GM18517 (cell line): ENCODE measurements around the gene GNAQ.
A peak's percentile ranks its signal among the peaks of the same experiment; 100 is the strongest.

Experiments
- ATAC-seq: cut with Tn5 transposase; IDR thresholded peaks from one replicate; pipeline ENCODE4 v1.9.1; 2021; ENCODE audit warnings: mild to moderate bottlenecking, moderate library complexity; ENCODE audit not compliant: unreplicated experiment

GNAQ gene

DNA sequence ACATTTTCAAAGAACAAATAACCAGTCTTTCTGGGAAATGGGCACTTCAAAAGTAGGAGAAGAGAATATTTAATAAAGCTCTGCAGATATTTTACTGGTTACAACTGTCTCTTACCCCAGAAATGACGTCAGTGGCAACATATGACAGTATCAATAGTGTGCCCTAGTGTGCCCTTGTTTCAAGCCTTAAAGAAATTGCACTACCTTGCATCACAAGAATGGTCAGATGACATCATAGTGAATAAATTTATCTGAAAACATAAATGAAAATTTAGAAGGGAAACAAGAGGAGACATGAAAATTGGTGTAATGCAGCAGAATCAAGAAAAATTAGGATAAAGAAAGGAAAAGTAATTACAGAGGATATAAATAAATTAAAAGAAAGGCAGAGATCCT, 176.7 kb downstream of the GNAQ start:
- ATAC-seq: no peak

DNA sequence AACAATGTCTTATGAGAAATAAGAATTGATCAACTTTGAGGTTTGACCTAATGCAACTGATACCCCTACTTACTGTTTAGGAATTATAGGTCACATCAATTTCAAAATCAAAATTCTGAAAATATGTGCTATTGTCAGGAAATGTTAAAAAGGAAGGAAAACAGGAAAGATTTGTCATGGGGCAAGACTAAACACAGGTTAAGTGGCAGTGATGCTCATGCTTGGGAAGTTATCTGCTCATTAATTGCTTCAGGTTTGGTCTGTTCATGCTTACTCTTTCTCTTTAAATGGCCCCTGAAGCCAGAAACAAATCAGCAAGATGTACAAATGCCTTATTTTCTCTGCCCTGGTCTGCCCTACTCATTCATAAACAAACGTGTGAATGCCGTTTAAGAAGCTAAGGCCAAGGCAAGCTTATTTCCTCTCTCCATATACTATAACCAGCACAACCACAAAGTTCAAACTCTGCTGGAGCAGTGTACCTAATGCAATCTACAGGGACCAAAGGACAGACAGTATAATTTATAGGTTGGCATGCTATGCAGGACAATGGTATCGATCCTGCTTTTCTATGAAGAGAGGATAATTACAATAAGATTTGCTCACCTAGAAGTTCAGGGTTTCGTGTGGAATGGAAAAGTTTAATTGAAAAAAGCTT, 177.2 kb downstream of the GNAQ start:
- no peak for ATAC-seq

DNA sequence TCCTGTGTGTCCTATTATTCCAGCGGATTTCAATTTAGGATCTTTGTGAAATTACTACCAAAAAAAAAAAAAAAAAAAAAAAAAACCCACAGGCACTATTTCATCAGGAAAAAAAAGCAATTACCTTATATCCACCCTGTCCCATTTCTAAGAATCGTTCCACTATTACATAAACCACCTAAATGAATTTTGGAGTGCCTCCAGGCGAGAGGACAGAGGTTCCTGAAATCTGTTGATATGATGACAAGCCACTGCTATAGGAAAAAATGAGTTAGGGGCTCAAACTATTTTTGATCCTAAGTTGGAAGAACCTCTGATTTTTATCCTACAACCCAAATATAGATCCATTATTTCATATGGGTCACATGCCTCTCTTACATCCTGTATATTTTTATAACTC, 177.9 kb downstream of the GNAQ start:
- ATAC-seq: no peak

- no peak for ATAC-seq
Measured at GRCh38 chr9:77851882-77852595, 179.6 kb downstream of the GNAQ start.

- ATAC-seq: no peak
Measured at GRCh38 chr9:77848897-77849296, 182.7 kb downstream of the GNAQ start.

DNA sequence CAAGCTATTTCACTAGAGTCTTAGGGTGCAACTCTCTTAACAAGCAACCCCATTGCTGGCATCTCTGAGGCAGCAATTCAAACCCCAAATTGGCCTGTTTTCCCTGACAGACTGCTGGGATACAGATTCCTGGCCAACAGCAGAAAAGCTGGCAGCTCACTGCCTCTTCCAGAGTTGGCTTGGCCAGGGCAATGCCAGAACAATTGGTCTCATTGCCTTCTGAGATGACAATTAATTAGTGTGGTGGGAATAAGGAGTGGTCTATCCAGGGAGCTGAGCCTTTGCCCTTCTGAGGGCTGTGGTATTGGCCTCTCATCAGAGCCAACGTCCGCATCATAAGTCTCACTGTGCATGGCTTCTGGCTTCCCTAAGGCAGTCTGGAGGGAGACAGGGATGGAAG, 183.2 kb downstream of the GNAQ start:
- ATAC-seq: no peak

GRCh38 chr9:77847626-77848025, 184.0 kb downstream of the GNAQ start:
- no peak for ATAC-seq

DNA sequence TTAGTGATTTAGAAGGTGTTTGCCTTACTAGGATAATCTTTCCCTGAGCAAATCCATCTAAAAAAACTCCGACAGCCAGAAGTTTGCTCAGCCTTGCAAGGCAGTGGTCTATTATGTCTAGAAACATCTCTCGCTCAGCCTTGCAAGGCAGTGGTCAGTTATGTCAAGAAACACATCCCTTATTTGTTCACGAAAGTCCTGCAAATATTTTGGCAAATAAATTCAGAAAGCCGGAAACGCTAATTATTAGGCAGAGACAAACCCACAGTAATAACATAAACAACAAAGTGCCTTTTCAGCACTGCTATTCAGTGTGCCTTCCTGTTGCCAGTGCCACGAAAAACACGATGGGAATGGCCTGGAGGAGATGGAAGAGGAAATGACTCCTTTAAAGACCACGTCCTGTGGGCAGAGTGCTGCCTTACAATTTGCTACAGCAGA, 184.5 kb downstream of the GNAQ start:
- ATAC-seq: no peak

GRCh38 chr9:77844415-77844814, 187.2 kb downstream of the GNAQ start:
- no peak for ATAC-seq

- ATAC-seq: no peak
Measured at GRCh38 chr9:77843871-77844155, 187.8 kb downstream of the GNAQ start.

- ATAC-seq: no peak
Measured at GRCh38 chr9:77843076-77843870, 188.3 kb downstream of the GNAQ start.

DNA sequence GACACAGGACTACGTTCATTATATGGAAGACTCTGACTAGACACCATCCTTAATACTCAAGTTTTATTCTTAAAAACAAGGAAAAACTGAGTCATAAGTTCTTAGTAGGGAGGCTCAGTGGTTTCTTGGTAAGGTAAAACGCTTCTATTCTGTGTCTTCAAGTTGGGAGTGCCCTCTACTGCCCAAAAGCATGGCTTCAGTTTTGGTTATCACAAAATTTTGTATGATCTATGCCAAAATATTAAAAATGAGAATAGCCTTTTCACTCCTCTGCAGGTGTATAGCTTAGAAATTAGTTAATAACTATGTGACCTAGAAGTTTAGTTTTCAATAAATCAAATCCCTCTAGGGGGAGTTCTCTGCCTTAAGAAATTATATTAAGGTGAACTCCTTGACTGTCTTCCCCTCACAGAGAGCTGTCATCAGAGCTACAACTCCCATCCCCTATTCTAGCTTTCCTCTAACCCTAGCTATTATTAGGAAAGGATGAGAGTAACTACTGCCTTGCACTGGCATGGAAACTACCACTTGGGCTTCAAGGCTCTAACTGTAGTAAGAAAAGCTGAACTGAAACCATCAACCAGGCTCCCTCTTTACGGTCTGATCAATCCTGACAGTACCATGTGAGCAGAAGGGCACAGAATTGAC, 189.7 kb downstream of the GNAQ start:
- ATAC-seq: peak; percentile 77

DNA sequence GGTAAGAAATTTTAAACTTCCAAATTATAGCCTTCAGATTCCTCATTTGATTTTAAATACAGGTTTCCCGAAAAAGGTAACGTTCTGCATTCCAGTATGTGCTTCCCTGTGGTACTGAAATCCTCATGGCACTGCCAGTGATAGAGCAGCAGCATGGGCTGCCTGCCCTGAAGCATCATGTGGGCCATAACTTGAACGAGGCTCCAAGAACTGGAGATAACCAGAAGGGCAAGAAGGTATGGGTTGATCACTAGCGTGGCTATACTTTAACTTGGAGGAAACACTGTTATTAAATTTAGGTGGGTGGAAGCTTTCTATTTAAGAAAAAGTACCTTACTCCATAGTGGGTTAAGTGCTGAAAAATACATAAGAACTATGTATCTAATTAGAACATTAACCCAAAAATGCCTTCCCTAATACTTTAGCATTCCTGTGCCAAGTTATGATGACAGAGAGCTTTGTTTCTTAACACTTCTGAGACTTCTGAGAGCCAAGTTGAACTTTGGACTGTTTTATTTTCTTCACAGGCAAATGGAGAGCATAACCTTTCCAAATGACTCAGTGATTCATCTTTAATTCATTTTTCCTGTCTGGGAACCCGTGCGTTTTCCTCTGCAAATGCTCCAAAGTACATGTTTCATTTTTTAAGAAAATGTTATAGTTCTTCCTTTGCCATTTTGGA, 192.0 kb downstream of the GNAQ start:
- no peak for ATAC-seq

DNA sequence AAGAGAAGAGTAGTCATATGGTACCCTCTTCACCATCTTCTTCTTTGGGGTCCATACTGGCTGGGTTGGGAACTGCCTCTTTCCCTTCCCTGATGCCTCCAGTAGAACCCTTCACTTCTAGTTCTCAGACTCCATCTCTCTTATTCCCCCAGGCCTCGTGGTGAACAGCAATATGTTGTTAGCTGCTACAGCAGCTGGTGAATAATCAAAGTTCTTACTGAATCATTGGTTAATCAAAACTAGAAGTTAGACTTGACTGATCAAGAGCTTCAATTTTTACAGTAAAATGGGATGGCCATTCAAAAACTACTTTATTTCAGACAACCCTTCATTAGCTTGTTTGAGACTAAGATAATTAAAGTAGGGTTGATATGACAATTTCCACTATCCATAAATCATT, 192.6 kb downstream of the GNAQ start:
- ATAC-seq: no peak

DNA sequence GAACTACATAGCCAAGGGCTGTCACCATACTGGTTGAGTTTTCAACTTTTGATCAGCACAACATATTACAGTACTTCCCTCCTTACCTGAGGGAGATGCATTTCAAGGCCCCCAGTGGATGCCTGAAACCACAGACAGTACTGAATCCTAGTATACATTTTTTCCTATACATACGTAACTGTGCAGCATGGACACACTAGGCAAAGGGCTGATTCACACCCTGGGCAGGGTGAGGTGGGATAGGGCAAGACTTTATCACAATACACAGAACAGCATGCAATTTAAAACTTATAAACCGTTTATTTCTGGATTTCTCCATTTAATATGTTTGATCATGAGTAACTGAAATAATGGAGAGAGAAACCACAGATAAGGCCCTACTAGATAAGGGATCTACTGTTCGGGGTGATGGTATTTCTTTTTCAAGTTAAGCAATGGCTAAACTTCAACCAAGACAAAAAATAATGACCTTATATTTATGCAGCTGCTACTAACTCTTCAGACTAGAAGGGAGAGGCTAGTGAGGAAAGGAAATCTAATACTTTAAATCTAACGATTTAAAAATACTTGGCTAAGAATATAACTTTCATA, 196.6 kb downstream of the GNAQ start:
- no peak for ATAC-seq

DNA sequence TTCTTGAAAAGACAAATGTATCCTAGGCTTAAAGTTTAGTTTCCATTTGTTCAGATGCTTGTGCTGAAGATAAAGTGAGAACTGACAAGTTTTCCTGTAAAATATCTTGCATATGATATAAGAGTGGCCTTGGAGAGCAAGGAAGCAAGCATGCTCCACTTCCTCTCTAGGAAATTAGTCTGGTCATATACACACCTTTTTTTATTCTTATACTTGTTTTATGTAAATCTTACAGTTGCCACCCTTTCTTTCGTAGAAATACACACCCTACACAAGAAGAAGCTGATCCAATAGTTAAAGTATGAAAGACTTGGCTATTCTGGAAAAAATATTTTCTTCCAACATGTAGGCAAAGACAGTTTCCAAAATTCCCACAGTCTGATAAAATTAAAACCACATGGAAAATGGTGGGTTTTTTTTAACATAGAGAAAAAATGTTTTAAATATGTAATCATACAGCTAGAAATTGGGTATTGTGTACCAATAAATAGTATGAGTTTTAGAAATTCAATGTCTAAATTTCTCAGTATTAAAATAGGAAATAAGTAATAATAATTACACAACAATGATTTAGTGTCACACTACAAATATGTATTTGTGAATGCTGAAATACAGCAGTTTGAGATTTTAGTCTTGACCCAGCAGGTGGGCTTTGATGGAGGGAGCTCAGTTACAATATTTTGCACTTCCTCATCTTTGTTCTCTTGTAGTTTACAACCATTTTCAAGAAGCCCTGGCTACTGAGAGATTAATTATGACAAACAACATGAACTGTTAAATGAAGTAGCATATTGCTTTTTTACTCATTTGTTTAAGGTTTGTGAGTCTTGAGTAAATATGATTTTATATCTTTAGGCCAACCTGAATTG, 197.8 kb downstream of the GNAQ start:
- ATAC-seq: no peak

DNA sequence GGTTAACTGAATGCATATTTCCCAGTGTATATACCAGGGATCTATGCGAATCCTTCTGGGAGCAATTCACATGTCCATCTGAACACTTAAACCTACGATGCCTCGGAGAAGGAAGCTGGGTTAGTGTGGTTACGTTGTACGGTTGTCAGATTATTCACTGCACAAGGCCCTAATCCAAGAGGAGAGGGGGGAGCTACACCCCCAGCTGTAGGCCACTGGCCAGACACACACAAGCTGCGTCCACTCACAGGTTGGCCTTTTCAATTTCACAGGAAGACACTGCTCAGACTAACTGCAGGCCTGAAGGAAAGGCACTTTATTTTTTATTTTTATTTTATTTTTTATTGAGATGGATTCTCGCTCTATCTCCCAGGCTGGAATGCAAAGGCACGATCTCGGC, 199.0 kb downstream of the GNAQ start:
- ATAC-seq: no peak

DNA sequence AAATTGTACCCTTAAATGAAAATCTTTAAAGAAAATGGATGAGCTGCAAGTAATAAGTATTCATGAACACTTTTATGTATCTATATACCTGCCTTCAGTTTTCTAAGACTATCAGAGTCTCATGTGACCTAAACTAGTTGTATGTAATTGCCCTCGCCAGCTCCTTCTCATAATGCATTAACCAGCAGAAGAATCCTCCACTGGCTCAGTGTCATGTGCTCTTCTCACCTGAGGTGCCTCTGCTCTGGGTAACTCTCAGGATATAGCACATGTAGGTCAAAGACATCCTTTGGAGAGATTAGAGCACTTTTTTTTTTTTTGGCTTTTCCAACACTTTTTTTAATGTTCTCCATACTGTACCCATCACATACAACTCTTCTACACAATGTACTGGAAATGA, 199.8 kb downstream of the GNAQ start:
- ATAC-seq: no peak

DNA sequence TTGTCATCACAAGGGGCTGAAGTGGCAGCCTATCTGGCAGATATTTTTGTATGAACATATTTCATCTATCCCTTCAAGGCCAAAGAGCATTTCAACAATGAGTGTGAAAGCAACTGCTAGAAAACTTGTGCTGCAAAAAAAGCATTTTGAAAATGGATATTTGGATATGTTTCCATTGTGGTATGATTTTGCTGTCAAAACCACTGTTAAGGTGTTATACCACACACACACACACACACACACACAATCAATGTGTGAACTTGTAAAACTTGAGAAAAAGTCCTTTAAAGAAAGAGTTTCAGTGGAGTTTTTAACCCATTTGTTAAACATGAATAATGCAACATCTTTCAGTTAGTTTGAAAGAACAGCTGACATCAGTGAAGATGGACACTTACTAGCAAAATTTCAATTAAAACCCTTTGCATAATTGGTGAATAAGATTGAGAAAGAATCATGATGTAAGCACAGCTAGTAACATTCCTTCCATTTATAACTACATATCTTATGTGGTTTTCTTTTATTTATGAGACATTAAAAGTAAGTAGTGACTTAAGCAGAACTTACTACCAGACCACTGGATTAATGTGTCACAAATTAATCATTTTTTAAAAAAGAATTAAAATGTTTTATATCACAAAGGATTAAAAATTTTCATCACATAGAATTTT, 200.9 kb downstream of the GNAQ start:
- ATAC-seq: no peak
